NOMO-1 (cell line): Measurements from ENCODE around the gene IPO8.
"Not testable (repeated sequence)": the region's sequence is repeated elsewhere in the genome, so short reads cannot be mapped to it uniquely, and the experiment has no call there.

Experiments used
- DNase-seq, 2 experiments: peaks; one replicate each; lab custom pipeline; 2025; ENCODE audit not compliant: unreplicated experiment in 2 of 2; lab: John Stamatoyannopoulos, UW

IPO8 gene

DNA sequence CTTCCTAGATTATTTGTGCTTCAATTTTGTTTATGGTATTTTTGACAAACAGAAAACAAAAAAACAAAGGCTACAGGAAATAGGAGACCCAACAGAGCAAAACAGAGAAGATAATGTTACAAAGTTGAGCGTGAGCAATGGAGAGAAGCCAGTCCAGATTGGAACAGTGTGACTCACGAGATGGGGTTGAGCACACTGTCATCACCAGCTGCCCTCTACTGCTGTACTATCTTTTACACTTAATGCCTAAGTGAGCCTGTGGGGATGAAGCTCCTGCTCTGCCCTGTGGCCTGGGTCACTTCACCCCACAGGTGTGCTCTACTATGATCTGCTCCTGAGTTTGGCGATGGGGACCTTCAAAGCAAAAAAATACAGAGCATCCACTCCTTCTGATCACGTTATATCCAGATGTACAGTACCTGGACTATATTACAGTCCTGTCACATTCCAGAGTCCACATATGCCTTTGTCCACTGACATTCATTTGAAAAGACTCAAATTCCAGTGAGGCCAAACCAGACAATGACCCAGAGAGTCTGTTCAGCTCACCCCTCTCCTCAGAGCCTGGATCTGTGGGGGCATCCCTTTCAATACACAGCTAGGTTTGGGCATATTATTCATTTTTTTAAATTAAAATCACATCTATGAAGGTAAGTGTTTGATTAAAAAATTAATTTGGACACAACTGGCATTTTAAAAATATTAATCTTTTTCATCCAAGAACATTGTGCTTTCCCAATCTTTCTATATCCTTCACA, 4.4 kb downstream of the IPO8 start:
- DNase-seq = no peak

DNA sequence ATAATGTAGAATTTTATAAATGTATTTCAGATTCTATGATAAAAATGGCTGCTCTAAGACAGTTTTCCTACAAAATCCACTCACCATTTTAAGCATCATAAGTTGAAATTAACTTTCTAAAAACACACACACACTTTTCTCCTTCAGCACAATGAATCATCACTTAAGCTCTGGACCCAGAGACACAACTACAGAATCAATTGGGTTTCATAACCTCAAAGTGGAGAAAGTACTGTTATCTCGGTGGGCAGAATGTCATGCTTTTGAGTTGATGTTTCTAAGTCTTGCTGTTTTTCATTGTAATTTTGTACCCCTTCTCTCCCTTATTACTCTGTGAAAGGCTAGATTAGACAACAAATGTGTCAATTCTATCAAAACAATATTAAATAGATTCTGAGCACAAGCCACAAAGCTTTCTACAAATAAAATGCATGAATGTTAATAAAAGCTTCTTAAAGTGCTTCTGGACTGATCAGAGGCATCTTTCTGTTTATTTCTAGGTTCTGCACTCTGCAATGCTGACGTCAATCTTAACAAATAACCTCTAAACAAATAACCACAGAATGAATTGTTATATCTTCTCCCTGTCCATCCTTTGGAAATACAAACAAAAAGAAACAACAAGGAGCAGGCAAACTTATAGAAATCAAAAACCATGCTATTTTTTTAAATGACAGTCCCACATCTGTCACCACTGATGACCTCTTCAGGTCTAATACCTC, 8.2 kb downstream of the IPO8 start:
- no peak for DNase-seq

DNA sequence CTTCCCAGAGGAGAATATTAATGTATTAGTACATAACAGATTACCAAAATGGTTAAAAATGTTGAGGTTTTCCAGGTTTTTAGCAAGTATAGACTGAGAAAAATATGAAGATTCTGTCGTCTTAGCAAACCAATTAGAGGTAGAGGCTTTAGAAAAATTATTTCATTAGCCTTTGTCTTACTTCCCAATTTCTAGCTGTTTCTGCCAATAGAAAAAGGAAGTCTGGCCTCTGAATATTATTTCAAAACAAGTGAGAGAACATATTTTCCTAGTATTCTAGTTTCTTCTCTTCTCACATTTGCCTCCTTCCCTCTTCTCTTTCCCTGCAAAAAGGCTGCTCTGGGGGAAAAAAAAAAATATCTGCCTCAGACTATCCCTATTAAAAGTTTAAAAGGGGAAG, 16.4 kb downstream of the IPO8 start:
- peak; percentile 35 to 63 for DNase-seq

DNA sequence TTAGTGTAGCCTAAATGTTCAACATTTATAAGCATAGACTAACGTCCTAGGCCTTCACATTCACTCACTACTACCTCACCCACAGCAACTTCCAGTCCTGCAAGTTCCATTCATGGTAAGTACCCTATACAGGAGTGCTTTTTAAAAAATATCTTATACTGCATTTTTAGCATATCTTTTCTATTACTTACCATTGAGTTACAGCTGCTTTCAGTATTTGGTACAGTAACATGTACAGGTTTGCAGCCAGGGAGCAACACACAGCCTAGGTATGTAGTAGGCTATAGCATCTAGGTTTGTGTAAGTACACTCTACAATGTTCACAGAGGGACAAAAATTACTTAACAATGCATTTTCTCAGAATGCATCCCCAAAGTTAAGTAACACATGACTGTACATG, 17.4 kb downstream of the IPO8 start:
- no peak for DNase-seq

DNA sequence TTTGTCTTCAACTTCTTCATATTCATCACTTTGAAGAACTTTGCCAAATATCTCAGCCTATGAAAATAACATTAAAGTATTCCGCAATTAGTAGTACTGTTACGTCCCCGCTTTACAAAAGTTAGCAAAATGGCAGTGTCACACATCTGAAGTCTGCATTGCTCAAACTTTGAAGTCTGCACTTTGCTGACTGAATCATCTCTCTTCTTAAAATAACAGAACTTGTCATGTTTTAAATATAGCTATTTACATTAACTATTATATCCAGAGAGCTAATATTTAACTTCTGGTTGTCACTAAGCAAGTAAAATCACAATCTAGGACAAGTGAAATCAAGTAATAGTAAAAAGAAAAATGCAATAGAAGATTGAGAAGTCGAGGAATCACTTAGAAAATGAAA, 34.5 kb downstream of the IPO8 start:
- no peak for DNase-seq

DNA sequence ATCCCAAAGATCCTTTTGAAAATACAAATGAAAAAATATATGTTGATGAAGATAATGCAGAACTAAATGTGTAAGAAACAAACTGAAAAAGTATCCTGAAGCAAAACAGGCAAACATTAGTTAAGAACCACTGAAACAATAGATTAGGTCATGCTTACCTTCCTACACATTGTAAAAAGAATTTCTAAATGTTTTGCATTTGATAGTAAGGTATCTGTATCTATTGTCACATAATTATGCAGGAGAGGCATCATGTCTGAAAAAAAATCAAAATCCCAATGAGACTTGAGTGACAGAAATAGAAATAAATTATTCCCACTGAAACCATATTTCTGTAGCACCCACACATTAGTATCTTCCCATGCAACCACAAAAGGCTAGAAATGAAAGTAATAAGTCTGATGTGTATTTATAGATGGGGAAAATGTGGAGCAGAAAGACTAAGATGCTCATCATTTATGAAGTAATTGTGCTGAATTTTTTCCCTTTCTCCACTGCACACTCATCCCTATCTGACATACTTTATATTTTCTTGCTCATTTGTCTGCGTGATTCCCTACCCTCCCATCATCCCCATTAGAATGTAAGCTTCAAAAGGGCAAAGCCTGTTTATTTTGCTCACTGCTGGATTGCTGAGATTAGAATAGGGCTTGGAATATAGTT, 43.5 kb downstream of the IPO8 start:
- no peak for DNase-seq

DNA sequence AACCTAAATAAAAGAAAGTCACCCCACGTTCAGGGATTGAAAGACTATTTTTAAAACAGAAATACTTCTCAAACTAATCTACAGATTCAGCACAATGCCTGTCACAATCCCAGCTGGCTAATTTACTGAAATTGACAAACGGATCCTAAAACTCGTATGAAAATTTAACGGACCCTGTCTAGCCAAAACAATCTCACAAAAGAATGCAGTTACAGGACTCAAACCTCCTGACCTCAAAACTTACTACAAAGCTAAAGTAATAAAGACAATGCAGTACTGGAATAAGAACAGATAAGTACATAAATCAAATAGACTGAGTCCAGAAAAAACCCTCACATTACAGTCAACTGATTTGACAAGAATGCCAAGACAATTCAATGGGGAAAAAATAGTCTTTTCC, 48.8 kb downstream of the IPO8 start:
- DNase-seq = no peak

DNA sequence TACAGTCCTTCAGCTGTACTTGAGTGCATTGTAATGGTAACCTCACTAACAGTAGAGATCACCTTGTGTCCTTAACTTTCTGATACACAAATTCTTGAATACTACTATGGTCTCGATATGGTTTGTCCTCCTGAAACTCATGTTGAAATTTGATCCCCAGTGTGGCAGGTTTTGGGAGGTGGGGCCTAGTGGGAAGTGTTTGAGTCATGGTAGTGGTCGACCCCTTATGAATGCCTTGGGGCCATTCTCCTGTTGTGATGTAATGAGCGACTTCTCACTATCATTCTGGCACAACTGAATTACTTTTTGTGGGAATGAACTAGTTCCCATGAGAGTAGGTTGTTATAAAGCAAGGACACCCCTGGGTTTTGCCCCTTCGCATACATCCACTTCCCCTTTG, 52.3 kb downstream of the IPO8 start:
- no peak for DNase-seq

DNA sequence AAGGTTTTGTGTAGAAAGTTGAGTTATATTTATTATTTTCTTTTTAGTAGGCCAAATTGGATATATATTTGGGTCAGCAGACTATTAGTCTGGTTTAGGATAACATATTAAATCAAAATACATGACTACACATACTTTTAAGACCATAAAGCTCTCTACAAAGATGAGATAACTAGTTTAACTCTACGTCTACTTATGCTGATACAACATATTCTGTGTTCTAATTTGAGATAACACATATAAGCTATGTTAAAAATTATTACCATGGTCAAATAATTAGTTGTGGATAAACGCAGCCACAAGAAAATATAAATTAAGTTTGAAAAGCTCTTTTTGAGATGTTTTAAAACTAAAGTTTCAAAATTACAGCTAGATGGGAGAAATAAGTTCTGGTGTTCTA, 55.3 kb downstream of the IPO8 start:
- no peak for DNase-seq

DNA sequence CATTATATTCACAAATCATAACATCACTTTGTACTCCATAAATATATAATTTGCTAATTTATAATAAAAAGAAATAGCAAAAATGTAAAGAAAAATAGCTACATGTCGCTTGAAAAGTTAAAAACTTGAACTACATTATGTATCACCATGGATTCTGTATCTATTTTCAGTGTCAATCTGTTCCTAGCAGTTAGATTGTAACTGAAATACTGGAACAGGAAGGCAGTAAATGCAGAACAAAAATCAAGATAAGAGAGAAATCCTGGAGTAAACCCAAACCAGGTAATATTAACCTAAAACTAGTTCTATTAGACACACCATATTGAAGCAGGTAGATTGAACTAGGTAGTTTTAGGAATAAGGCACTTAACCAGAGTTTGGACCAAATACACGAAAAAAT, 60.3 kb downstream of the IPO8 start:
- no peak for DNase-seq

DNA sequence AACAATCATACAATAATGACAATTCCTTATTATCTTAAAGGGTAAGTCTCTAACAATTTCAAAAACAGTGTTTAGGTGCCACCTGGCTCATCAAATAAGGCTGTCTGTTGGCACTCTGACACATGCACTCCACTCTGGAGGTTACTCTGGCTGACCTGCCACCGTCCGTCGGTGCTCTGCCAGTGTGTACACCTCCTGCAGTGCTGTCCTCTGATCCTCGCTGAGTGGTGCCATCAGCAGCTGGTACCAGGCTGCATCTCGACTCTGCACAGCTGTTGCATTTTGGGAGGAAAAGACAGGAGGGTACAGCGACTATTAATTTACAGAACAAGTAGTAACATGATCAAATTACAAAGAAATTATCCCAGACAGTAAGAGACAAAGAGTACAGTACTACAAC, 63.9 kb downstream of the IPO8 start:
- DNase-seq = no peak

DNA sequence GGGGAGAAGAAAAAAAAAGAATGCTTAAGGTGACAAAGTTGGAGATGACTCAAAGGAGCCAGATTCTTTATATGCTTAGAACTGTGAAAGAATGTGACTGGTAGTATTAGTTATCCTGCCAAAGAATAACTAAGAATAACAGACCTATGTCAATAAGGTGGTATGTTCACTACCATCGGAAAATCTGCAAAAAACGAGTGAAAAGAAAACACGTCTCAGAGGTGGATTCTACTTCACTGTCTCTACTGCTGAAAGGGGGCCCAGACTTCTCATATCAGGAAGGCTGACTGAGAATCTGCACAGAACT, 64.7 kb downstream of the IPO8 start:
- no peak for DNase-seq

DNA sequence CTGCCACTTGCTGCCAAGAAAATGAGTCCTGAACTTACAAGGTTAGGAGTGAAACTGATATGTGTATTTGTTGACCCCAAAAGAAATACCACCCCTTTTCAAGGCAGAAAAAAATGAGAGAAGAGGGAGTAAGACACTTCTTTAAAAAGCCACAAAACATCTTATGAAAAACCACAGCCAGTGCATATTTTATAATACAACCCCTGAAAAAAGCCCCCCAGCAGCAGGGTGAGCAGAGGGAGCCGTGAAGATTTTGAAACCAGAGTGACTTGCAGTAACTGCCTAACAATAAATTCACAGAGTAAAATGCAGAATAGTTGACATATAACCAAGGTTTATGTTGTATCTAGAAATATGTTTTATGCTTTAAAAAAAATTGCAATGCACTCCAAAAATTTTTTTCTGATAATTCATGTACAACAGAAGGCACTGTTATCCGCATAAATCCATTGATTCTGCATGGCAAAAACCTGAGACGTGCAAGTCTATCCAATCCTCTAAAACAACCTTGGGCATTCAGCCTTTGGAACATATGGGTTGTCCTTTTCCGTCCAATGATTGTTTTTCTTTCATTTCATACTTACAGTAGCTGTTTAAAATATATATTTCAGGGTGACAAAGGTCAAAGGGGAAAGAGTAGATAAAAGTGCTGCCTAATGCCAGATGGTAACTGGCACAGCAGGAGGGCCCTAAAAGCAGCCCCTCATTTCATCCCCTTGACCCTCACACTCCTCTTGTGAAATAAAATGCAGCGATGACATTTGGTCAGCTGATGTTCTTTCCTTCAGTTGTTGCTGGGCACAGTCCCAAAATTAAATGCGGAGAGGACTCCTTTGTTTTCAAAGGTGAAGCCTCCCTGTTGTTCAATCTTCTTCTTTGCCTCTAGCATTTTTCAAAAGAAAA, 65.3 kb downstream of the IPO8 start:
- no peak for DNase-seq

DNA sequence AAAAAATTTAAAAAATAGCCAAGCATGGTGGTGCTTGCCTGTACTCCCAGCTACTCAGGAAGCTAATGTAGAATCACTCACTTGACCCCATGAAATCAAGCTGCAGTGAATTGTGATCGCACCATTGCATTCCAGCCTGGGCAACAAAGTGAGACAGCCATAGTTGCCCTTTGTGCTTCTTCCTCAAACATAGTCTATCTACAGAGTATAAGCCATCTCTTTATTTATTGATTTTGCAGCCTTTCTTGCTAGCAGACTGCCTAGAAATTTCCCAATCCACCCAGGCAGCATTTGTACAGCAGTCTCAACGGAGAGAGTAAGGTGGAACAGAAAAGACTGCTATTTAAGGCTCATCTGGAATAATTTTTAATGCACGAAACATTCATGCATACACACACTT, 68.8 kb downstream of the IPO8 start:
- DNase-seq = no peak

DNA sequence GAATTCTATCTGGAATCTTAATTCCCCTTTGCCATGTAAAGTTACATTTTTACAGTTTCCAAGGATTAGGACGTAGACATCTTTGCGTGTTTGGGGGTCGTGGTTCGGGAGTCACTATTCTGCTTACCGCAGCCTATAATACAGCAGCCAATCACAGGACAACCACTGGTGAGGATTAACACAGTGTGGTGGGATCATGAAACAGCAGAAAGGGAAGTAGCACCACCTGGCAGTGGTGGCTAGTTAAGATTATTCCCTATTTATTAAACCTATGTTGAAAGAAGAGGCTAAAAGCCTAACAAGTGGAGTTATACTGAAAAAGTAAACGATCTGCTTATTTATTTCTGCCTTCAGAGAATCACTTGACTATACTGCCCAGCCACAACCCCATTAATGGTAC, 71.7 kb downstream of the IPO8 start:
- no peak for DNase-seq

DNA sequence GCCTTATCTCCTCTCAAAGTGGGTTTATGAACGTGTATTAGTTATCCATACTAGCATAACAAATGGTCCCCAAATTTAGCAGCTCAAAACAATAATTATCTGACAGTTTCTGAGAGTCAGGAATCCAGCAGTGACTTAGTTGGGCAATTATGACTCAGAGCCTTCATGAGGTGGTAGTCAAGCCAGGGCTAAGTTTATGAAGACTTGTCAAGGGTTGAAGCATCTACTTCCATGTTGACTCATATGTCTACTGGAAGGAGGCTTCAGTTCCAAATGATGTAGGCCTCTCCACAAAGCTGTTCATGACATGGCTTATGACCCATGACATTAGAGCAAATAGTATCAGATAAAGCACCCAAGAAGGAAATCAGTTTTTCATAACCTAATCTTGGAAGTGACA, 73.2 kb downstream of the IPO8 start:
- peak in 1 of 2 experiments; percentile 18 for DNase-seq

DNA sequence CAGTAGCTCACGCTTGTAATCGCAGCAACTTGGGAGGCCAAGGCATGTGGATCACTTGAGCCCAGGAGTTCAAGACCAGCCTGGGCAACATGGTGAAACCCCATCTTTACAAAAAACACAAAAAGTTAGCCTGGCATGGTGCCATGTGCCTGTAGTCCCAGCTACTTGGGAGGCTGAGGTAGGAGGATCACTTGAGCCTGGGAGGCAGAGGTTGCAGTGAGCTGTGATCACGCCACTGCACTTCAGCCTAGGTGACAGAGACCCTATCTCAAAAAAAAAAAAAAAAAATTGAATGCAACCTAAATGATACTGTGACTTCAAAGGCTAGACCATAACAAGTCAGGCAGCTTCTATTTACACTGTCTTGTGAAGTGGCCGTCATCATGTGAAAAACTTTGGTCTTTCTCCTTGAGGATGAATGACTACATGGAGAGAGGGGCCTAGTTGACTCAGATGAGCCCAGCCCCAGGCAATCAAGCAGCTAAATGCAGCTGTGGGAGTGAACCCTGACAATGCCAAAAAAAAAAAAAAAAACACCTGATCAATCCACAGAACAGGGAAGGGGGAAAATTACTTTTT, 73.9 kb downstream of the IPO8 start:
- DNase-seq = not testable (repeated sequence)

DNA sequence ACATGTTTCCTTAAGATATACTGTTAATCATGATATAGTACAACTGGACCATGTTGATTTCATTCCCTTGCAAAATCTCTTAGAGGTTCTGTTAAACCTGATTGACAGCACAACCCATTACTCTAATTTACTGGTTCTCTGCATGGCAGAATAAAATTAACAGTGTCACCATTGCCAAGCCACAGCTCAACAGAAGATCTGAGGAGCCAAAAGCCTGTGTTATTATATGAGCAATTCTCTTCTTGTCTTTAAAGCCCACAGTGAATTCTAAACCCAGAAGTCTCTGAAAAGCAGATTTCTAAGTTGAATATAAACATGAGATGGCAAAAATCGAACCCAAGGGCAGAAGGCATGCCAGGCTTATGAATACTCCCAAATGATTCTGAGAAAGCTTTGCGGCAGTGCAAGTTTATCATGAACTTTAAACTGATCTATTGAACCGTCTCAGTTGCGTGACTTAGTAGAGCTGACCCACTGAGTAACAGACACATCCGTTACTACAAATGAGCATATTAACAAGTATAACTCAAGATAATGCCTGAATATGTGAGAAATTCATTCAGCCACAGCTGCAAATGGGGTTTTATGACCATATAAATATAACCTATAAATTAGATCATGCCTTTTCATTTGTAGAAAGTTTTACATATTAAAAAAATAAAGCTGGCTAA, 78.2 kb downstream of the IPO8 start:
- no peak for DNase-seq

DNA sequence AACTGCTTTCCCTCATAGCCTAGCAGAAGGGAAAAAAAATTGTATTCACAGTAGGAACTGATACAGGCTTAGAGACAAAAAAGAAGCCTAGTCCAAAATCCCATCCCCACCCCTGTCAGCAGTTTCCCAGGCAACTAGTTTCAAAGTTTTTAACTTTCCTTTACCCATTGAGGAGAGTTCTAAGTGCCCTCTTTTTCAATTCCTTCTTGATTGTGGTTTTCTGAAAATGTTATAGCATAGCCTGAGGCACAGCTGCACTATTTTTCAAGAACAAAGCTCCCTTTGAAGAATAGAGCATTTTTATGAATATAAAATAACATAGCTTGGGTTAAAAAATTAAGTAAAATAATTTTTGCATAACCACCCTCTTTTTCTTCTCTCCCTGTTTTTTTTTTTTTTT, 81.6 kb downstream of the IPO8 start:
- DNase-seq = no peak

DNA sequence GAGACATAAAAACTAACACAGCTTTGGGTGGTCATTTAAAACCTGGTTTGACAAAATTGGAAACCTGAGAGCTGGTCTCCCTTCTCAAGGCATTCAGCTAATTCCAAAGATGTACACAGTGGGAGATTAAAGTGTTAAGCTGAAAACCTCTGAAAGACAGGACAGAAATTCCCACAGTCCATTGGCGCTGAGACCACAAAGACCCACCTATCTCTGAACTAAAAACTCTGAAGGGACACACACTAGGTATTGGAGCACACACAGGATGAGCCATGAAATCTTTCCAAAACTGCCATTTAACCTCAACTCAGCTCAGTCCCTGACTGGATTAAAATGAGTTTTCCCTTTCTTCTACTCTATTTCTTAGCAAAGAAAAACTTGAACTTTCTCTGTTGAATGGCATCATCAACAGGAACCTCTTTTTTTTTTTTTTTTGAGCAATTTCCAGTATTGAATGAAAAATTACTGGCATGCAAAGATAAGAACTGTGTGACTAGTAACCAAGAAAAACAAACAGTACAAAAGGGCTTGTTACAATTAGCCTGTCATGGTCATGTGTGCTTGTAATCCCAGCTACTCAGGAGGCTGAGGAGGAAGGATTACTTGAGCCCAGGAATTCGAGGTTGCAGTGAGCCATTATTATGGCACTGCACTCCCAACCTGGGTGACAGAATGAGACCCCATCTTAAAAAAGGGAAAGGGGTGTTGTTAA, 82.4 kb downstream of the IPO8 start:
- no peak for DNase-seq
